ENCODE data around the gene LHPP.
"Not testable (repeated sequence)": the region's sequence is repeated elsewhere in the genome, so short reads cannot be mapped to it uniquely, and the experiment has no call there.

LHPP gene

DNA sequence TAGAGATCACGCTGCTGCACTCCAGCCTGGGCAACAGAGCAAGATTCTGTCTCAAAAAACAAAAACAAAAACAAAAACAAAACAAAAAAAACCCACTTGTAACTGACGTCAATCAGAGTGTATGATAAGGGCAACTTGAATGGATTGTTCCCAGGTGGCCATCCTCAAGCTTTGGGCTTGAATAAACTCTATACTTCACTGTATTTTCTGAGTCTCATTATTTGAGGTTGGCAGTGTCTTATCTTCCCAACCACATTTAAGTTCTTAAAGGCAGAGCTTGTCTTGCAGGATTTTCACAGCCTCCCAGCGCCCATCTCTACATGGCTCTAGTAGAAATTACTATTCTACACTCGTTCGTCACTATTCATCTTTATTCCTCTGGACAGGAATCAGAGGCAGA lies 37.8 kb upstream of the LHPP start:
- Histone ChIP-seq H3K9me3 (ENCODE audit: control insufficient read depth in 5 of 5, low read length in 5 of 5) (no peaks in the 10 kb centered on the region), H3K9ac (ENCODE audit: low read length in 5 of 5) (no peak overlapping the region), H3K36me3 (ENCODE audit: control insufficient read depth in 5 of 5, insufficient read depth in 5 of 5, low read length in 5 of 5) (no peaks in the 10 kb centered on the region), H3K4me3 (ENCODE audit: low read depth in 1 of 5, low read length in 5 of 5) (no peak overlapping the region), H3K27me3 (ENCODE audit: control insufficient read depth in 5 of 5, insufficient read depth in 4 of 5, low read length in 5 of 5) (peaks cover 4 to 14% (median 7%) of the 10 kb centered on the region in 5 donors), H3K27ac (ENCODE audit: low read depth, low read length) (no peak overlapping the region), H3K4me1 (ENCODE audit: control insufficient read depth in 5 of 5, insufficient read depth in 5 of 5, low read length in 5 of 5) (peaks cover 0 to 7% (median 4%) of the 10 kb centered on the region in 5 donors)

- Histone ChIP-seq H3K36me3 (ENCODE audit: control insufficient read depth in 5 of 5, insufficient read depth in 5 of 5, low read length in 5 of 5) (no peaks in the 10 kb centered on the region), H3K27ac (ENCODE audit: low read depth, low read length) (no peak overlapping the region), H3K4me1 (ENCODE audit: control insufficient read depth in 5 of 5, insufficient read depth in 5 of 5, low read length in 5 of 5) (no peaks in the 10 kb centered on the region)
These were observed 36.2 kb upstream of the LHPP start for GRCh38 chr10:124425227-124425962.

DNA sequence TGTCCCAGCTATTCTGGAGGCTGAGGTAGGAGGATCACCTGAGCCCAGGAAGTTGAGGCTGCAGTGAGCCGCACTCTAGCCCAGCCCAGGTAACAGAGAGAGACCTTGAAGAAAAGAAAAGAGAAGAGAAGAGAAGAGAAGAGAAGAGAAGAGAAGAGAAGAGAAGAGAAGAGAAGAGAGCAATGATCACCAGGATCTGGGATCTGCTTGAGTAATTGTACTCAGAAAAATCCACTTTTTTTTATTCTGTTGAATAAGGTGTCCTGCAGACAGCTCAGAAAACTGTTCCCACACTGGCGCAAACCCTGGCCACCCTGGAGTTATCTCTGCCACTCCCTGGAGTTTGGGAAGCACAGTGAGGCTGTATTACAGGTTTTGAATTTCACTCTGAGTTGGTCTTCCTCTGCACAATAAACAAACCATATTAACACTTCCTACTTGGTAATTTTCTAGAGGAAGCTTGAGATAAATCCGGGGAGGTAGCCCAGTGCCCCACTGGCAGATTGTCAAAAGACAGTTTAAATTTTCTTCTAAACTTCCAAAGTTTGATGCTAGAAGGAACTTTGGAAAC lies 33.3 kb upstream of the LHPP start:
- H3K36me3 ChIP-seq (ENCODE audit: control insufficient read depth in 5 of 5, insufficient read depth in 5 of 5, low read length in 5 of 5) = no peaks in the 10 kb centered on the region

More at GRCh38 chr10:124425227-124425962, 36.2 kb upstream of the LHPP start:
- Histone ChIP-seq H3K27me3 (ENCODE audit: control insufficient read depth in 5 of 5, insufficient read depth in 4 of 5, low read length in 5 of 5) (peaks cover 7 to 17% (median 9%) of the 10 kb centered on the region in 5 donors), H3K4me3 (ENCODE audit: low read depth in 1 of 5, low read length in 5 of 5) (no peak overlapping the region), H3K9ac (ENCODE audit: low read length in 5 of 5) (no peak overlapping the region), H3K9me3 (ENCODE audit: control insufficient read depth in 5 of 5, low read length in 5 of 5) (no peaks in the 10 kb centered on the region)

DNA sequence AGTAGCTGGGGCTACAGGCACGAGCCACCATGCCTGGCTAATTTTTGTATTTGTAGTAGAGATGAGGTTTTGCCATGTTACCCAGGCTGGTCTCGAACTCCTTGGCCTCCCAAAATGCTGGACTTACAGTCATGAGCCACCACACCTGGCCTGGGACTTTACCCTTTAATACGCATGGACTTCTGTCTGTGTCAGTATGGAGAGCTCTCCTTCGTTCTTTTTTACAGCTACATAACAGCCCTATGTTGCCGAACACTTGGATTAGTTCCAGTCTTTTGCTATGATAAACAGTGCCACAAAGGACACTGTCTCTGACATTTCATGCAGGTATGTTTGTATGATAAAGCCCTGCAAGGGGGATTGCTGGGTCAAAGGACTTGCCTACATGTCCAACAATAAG lies 32.0 kb upstream of the LHPP start:
- no peak overlapping the region for H3K9ac ChIP-seq (ENCODE audit: low read length in 5 of 5)
- no peaks in the 10 kb centered on the region for H3K9me3 ChIP-seq (ENCODE audit: control insufficient read depth in 5 of 5, low read length in 5 of 5)
- peaks cover 0 to 6% (median 4%) of the 10 kb centered on the region in 5 donors for H3K27me3 ChIP-seq (ENCODE audit: control insufficient read depth in 5 of 5, insufficient read depth in 4 of 5, low read length in 5 of 5)
- no peak overlapping the region for H3K27ac ChIP-seq (ENCODE audit: low read depth, low read length)
- no peaks in the 10 kb centered on the region for H3K36me3 ChIP-seq (ENCODE audit: control insufficient read depth in 5 of 5, insufficient read depth in 5 of 5, low read length in 5 of 5)
- no peak overlapping the region for H3K4me3 ChIP-seq (ENCODE audit: low read depth in 1 of 5, low read length in 5 of 5)
- no peaks in the 10 kb centered on the region for H3K4me1 ChIP-seq (ENCODE audit: control insufficient read depth in 5 of 5, insufficient read depth in 5 of 5, low read length in 5 of 5)

More for the DNA sequence above, 33.3 kb upstream of the LHPP start:
- Histone ChIP-seq H3K27ac (ENCODE audit: low read depth, low read length) (no peak overlapping the region), H3K4me1 (ENCODE audit: control insufficient read depth in 5 of 5, insufficient read depth in 5 of 5, low read length in 5 of 5) (no peaks in the 10 kb centered on the region), H3K27me3 (ENCODE audit: control insufficient read depth in 5 of 5, insufficient read depth in 4 of 5, low read length in 5 of 5) (peaks cover 4 to 6% (median 5%) of the 10 kb centered on the region in 5 donors), H3K9me3 (ENCODE audit: control insufficient read depth in 5 of 5, low read length in 5 of 5) (no peaks in the 10 kb centered on the region), H3K9ac (ENCODE audit: low read length in 5 of 5) (no peak overlapping the region), H3K4me3 (ENCODE audit: low read depth in 1 of 5, low read length in 5 of 5) (no peak overlapping the region)

GRCh38 chr10:124430077-124430476 lies 31.5 kb upstream of the LHPP start:
- no peaks in the 10 kb centered on the region for H3K9me3 ChIP-seq (ENCODE audit: control insufficient read depth in 5 of 5, low read length in 5 of 5)
- H3K27me3 ChIP-seq (ENCODE audit: control insufficient read depth in 5 of 5, insufficient read depth in 4 of 5, low read length in 5 of 5) = peaks cover 0 to 6% (median 4%) of the 10 kb centered on the region in 5 donors
- H3K4me3 ChIP-seq (ENCODE audit: low read depth in 1 of 5, low read length in 5 of 5) = no peak overlapping the region
- no peak overlapping the region for H3K27ac ChIP-seq (ENCODE audit: low read depth, low read length)
- no peaks in the 10 kb centered on the region for H3K36me3 ChIP-seq (ENCODE audit: control insufficient read depth in 5 of 5, insufficient read depth in 5 of 5, low read length in 5 of 5)
- H3K4me1 ChIP-seq (ENCODE audit: control insufficient read depth in 5 of 5, insufficient read depth in 5 of 5, low read length in 5 of 5) = no peaks in the 10 kb centered on the region
- H3K9ac ChIP-seq (ENCODE audit: low read length in 5 of 5) = no peak overlapping the region

DNA sequence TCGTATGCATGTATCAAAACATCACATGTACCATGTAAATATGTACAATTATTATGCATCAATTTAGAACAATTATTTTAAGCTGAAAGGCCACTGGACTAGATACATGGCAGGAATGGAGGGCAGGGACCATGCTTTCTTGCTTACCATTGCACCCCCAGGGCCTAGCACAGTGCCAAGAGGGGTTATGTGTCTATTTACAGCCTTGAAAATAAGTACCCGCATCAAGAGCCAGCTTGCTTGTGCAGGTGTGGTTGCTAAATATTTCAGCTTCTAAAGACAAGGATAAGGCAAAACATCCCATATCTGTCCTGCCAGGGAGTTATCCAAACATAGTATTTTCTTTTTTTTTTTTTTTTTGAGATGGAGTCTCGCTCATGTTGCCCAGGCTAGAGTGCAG lies 28.2 kb upstream of the LHPP start:
- Histone ChIP-seq H3K27ac (ENCODE audit: low read depth, low read length) (no peak overlapping the region), H3K4me1 (ENCODE audit: control insufficient read depth in 5 of 5, insufficient read depth in 5 of 5, low read length in 5 of 5) (no peaks in the 10 kb centered on the region), H3K4me3 (ENCODE audit: low read depth in 1 of 5, low read length in 5 of 5) (no peak overlapping the region), H3K27me3 (ENCODE audit: control insufficient read depth in 5 of 5, insufficient read depth in 4 of 5, low read length in 5 of 5) (peaks cover 0 to 5% (median 3%) of the 10 kb centered on the region in 5 donors), H3K9ac (ENCODE audit: low read length in 5 of 5) (no peak overlapping the region), H3K9me3 (ENCODE audit: control insufficient read depth in 5 of 5, low read length in 5 of 5) (no peaks in the 10 kb centered on the region), H3K36me3 (ENCODE audit: control insufficient read depth in 5 of 5, insufficient read depth in 5 of 5, low read length in 5 of 5) (no peaks in the 10 kb centered on the region)

- H3K27ac ChIP-seq (ENCODE audit: low read depth, low read length); H3K36me3 ChIP-seq (ENCODE audit: control insufficient read depth in 5 of 5, insufficient read depth in 5 of 5, low read length in 5 of 5); H3K9me3 ChIP-seq (ENCODE audit: control insufficient read depth in 5 of 5, low read length in 5 of 5): not testable (repeated sequence)
These were observed 25.9 kb upstream of the LHPP start for GRCh38 chr10:124435683-124436082.

GRCh38 chr10:124436191-124436638 lies 25.4 kb upstream of the LHPP start:
- H3K9me3 ChIP-seq (ENCODE audit: control insufficient read depth in 5 of 5, low read length in 5 of 5) = no peaks in the 10 kb centered on the region
- H3K4me3 ChIP-seq (ENCODE audit: low read depth in 1 of 5, low read length in 5 of 5) = no peak overlapping the region
- no peak overlapping the region for H3K9ac ChIP-seq (ENCODE audit: low read length in 5 of 5)
- no peak overlapping the region for H3K27ac ChIP-seq (ENCODE audit: low read depth, low read length)
- no peaks in the 10 kb centered on the region for H3K27me3 ChIP-seq (ENCODE audit: control insufficient read depth in 5 of 5, insufficient read depth in 4 of 5, low read length in 5 of 5)
- no peaks in the 10 kb centered on the region for H3K36me3 ChIP-seq (ENCODE audit: control insufficient read depth in 5 of 5, insufficient read depth in 5 of 5, low read length in 5 of 5)
- no peaks in the 10 kb centered on the region for H3K4me1 ChIP-seq (ENCODE audit: control insufficient read depth in 5 of 5, insufficient read depth in 5 of 5, low read length in 5 of 5)

More at GRCh38 chr10:124435683-124436082, 25.9 kb upstream of the LHPP start:
- not testable (repeated sequence) for H3K4me1 ChIP-seq (ENCODE audit: control insufficient read depth in 5 of 5, insufficient read depth in 5 of 5, low read length in 5 of 5); H3K4me3 ChIP-seq (ENCODE audit: low read depth in 1 of 5, low read length in 5 of 5); H3K27me3 ChIP-seq (ENCODE audit: control insufficient read depth in 5 of 5, insufficient read depth in 4 of 5, low read length in 5 of 5); H3K9ac ChIP-seq (ENCODE audit: low read length in 5 of 5)

- H3K9me3 ChIP-seq (ENCODE audit: control insufficient read depth in 5 of 5, low read length in 5 of 5); H3K9ac ChIP-seq (ENCODE audit: low read length in 5 of 5); H3K4me3 ChIP-seq (ENCODE audit: low read depth in 1 of 5, low read length in 5 of 5); H3K4me1 ChIP-seq (ENCODE audit: control insufficient read depth in 5 of 5, insufficient read depth in 5 of 5, low read length in 5 of 5); H3K27ac ChIP-seq (ENCODE audit: low read depth, low read length); H3K36me3 ChIP-seq (ENCODE audit: control insufficient read depth in 5 of 5, insufficient read depth in 5 of 5, low read length in 5 of 5): not testable (repeated sequence)
- H3K27me3 ChIP-seq (ENCODE audit: control insufficient read depth in 5 of 5, insufficient read depth in 4 of 5, low read length in 5 of 5) = peaks cover 5 to 14% (median 8%) of the 10 kb centered on the region in 5 donors
These were observed 19.9 kb upstream of the LHPP start for GRCh38 chr10:124441694-124442093.

Measured in subcutaneous abdominal adipose tissue (tissue), 5 donors.